NCI-H1436 (cell line): ENCODE measurements around the gene ZNF396.

Experiments
- DNase-seq: peaks from one replicate; lab custom pipeline; 2025; lab: John Stamatoyannopoulos, UW

ZNF396 gene

GRCh38 chr18:35383136-35383535 is 6.0 kb upstream of the ZNF396 start:
- DNase-seq, result no peak

GRCh38 chr18:35379421-35379820 is 2.3 kb upstream of the ZNF396 start:
- DNase-seq, result no peak

GRCh38 chr18:35378574-35378896 is 1.4 kb upstream of the ZNF396 start:
- DNase-seq, result no peak

- no peak for DNase-seq
Observed at GRCh38 chr18:35377875-35378573, 887 bp upstream of the ZNF396 start.

- DNase-seq, result no peak
Observed at GRCh38 chr18:35376393-35376741, 770 bp downstream of the ZNF396 start.

- no peak for DNase-seq
Observed at GRCh38 chr18:35374708-35375107, 2.4 kb downstream of the ZNF396 start.

- no peak for DNase-seq
Observed at GRCh38 chr18:35371412-35372195, 5.5 kb downstream of the ZNF396 start.

- DNase-seq, result no peak
Observed at GRCh38 chr18:35369126-35369525, 8.0 kb downstream of the ZNF396 start.

- DNase-seq, result no peak
Observed at GRCh38 chr18:35368595-35368994, 8.5 kb downstream of the ZNF396 start.

- DNase-seq, result no peak
Observed at GRCh38 chr18:35362531-35362930, 14.6 kb downstream of the ZNF396 start.

- DNase-seq, result no peak
Observed at GRCh38 chr18:35361570-35362321, 15.4 kb downstream of the ZNF396 start.

- DNase-seq, result peak; percentile 29
Observed at GRCh38 chr18:35355140-35355618, 22.0 kb downstream of the ZNF396 start.

- DNase-seq, result no peak
Observed at GRCh38 chr18:35352778-35353177, 24.4 kb downstream of the ZNF396 start.

GRCh38 chr18:35352283-35352682 is 24.9 kb downstream of the ZNF396 start:
- DNase-seq, result no peak

- DNase-seq, result no peak
Observed at GRCh38 chr18:35348001-35348400, 29.1 kb downstream of the ZNF396 start.

GRCh38 chr18:35345950-35346349 is 31.2 kb downstream of the ZNF396 start:
- DNase-seq, result no peak

- DNase-seq, result no peak
Observed at GRCh38 chr18:35345460-35345921, 31.6 kb downstream of the ZNF396 start.

GRCh38 chr18:35344736-35345459 is 32.2 kb downstream of the ZNF396 start:
- no peak for DNase-seq

GRCh38 chr18:35343936-35344735 is 33.0 kb downstream of the ZNF396 start, which contains the start of gene ZNF24:
Gene ZNF24, minus strand, starts transcription at chr18:35344420. Its CDS starts 3,770 bp downstream, at chr18:35340650.
- peak; percentile 94 for DNase-seq

GRCh38 chr18:35343488-35343935 is 33.6 kb downstream of the ZNF396 start:
- no peak for DNase-seq

GRCh38 chr18:35337286-35337685 is 39.9 kb downstream of the ZNF396 start:
- no peak for DNase-seq
